IMR-90 (cell line): ENCODE data around the gene CNNM2. TPM values are rescaled to one million over a fixed set of nuclear protein-coding genes. Genes with fewer than 3 reads are reported as not detected.

Source experiments
- ATAC-seq: fragments of 200-7000 bp; cut with Tn5 transposase; 2 replicates; pipeline ENCODE4 v1.9.1; 2020; ENCODE audit warnings: low read depth, mild to moderate bottlenecking, moderate library complexity
- BruUV-seq: library from RNA; stranded (reverse); fragments of 400-500 nt; replicated peaks from 2 replicates; lab custom pipeline; 2021; lab: Mats Ljungman, UMichigan
- CTCF ChIA-PET: fragments of 300-600 bp; formaldehyde crosslinking; extraction: SDS; loops from one replicate; lab custom pipeline; 2021; ENCODE audit warnings: antibody characterized with exemption; lab: Yijun Ruan, JAX
- POLR2A ChIA-PET: fragments of 300-600 bp; sonication (Branson Sonifier 250); formaldehyde crosslinking; loops from one replicate; lab custom pipeline; 2022; ENCODE audit warnings: antibody characterized with exemption; ENCODE audit not compliant: unreplicated experiment; lab: Charles Lee
- DNase-seq: peaks from one replicate; pipeline ENCODE4 v3.0.0; 2013
- H2AFZ ChIP-seq: replicated peaks from 2 replicates; pipeline ENCODE3; 2013; ENCODE audit warnings: low read length, mild to moderate bottlenecking; ENCODE audit not compliant: poor library complexity
- H2AK5ac ChIP-seq: 2 replicates; pipeline ENCODE4 v1.6.1; 2013; ENCODE audit warnings: low read depth, low read length, inconsistent platforms
- H2AK9ac ChIP-seq: replicated peaks from 2 replicates; pipeline ENCODE3; 2013; ENCODE audit warnings: mild to moderate bottlenecking, low read depth, low read length, moderate library complexity; ENCODE audit not compliant: poor library complexity
- H2BK120ac ChIP-seq: 2 replicates; pipeline ENCODE4 v1.6.1; 2013; ENCODE audit warnings: low read depth, low read length, inconsistent platforms
- H2BK15ac ChIP-seq: 3 replicates; pipeline ENCODE4 v1.6.1; 2013; ENCODE audit warnings: low read depth, low read length, inconsistent platforms
- H2BK20ac ChIP-seq: 2 replicates; pipeline ENCODE4 v1.6.1; 2013; ENCODE audit warnings: low read depth, mild to moderate bottlenecking, inconsistent platforms, low read length, moderate library complexity
- H2BK5ac ChIP-seq: 2 replicates; pipeline ENCODE4 v1.6.1; 2013; ENCODE audit warnings: mild to moderate bottlenecking, low read depth, low read length, inconsistent platforms; ENCODE audit not compliant: poor library complexity, severe bottlenecking
- H3K14ac ChIP-seq: replicated peaks from 2 replicates; pipeline ENCODE4 v1.6.1; 2013; ENCODE audit warnings: low read depth, low read length, inconsistent platforms
- H3K18ac ChIP-seq: 2 replicates; pipeline ENCODE4 v1.6.1; 2013; ENCODE audit warnings: low read depth, low read length, control low read depth
- H3K23ac ChIP-seq: 2 replicates; pipeline ENCODE4 v1.6.1; 2013; ENCODE audit warnings: low read depth, low read length, inconsistent platforms
- H3K27ac ChIP-seq: 2 replicates; pipeline ENCODE4 v1.5.1; 2013; ENCODE audit warnings: mild to moderate bottlenecking, control low read depth, low read length; ENCODE audit not compliant: insufficient read depth
- H3K27me3 ChIP-seq: 2 replicates; pipeline ENCODE4 v1.6.1; 2013; ENCODE audit warnings: low read length; ENCODE audit not compliant: control insufficient read depth, insufficient read depth
- H3K36me3 ChIP-seq: 2 replicates; pipeline ENCODE4 v1.6.1; 2013; ENCODE audit warnings: low read length, mixed read lengths; ENCODE audit not compliant: control insufficient read depth, insufficient read depth
- H3K4ac ChIP-seq: 2 replicates; pipeline ENCODE4 v1.6.1; 2013; ENCODE audit warnings: low read depth, low read length, inconsistent platforms
- H3K4me1 ChIP-seq: 2 replicates; pipeline ENCODE4 v1.6.1; 2013; ENCODE audit warnings: low read length, mixed read lengths; ENCODE audit not compliant: control insufficient read depth, insufficient read depth
- H3K4me2 ChIP-seq: 2 replicates; pipeline ENCODE4 v1.6.1; 2013; ENCODE audit warnings: low read depth, mild to moderate bottlenecking, control low read depth, low read length, moderate library complexity
- H3K4me3 ChIP-seq: 2 replicates; pipeline ENCODE4 v1.5.1; 2013; ENCODE audit warnings: low read depth, mild to moderate bottlenecking, control low read depth, low read length, moderate library complexity; ENCODE audit not compliant: insufficient read depth
- H3K56ac ChIP-seq: 2 replicates; pipeline ENCODE4 v1.6.1; 2013; ENCODE audit warnings: low read length, inconsistent platforms; ENCODE audit not compliant: insufficient read depth; ENCODE audit errors: extremely low read depth
- H3K79me1 ChIP-seq, 2 experiments: 2 replicates each; pipeline ENCODE4 v1.6.1; 2013; ENCODE audit warnings: low read length in 2 of 2, inconsistent platforms in 1 of 2, low read depth in 1 of 2
- H3K9ac ChIP-seq: 2 replicates; pipeline ENCODE4 v1.6.1; 2013; ENCODE audit warnings: low read depth, low read length, control low read depth
- H3K9me1 ChIP-seq: 2 replicates; pipeline ENCODE4 v1.6.1; 2013; ENCODE audit warnings: low read length, inconsistent platforms; ENCODE audit not compliant: insufficient read depth
- H3K9me3 ChIP-seq: 2 replicates; pipeline ENCODE4 v1.6.1; 2013; ENCODE audit warnings: low read length; ENCODE audit not compliant: control insufficient read depth, insufficient read depth
- H4K20me1 ChIP-seq: 2 replicates; pipeline ENCODE4 v1.6.1; 2013; ENCODE audit warnings: low read length, inconsistent platforms; ENCODE audit not compliant: insufficient read depth
- H4K5ac ChIP-seq: 2 replicates; pipeline ENCODE4 v1.6.1; 2013; ENCODE audit warnings: mild to moderate bottlenecking, low read depth, low read length, control low read depth
- H4K8ac ChIP-seq, 2 experiments: 2 replicates each; pipeline ENCODE4 v1.6.1; 2013; ENCODE audit warnings: low read depth in 2 of 2, low read length in 2 of 2, control low read depth in 1 of 2, inconsistent platforms in 1 of 2
- H4K91ac ChIP-seq: 2 replicates; pipeline ENCODE4 v1.6.1; 2013; ENCODE audit warnings: low read depth, low read length, inconsistent platforms; ENCODE audit not compliant: insufficient read depth
- BHLHE40 ChIP-seq: fragments of 150-350 bp; IDR thresholded peaks from 2 replicates; pipeline ENCODE4 v1.6.1; 2016; ENCODE audit warnings: mild to moderate bottlenecking, low read depth, low read length
- CEBPB ChIP-seq: IDR thresholded peaks from 2 replicates; pipeline ENCODE4 v1.6.1; 2012; ENCODE audit warnings: low read depth, low read length, improper control_type of control experiment
- CHD1 ChIP-seq: IDR thresholded peaks from 2 replicates; pipeline ENCODE4 v1.6.1; 2012; ENCODE audit warnings: low read depth, low read length, improper control_type of control experiment
- CTCF ChIP-seq: conservative IDR thresholded peaks from 2 replicates; pipeline ENCODE4 v1.5.1; 2012; ENCODE audit warnings: mild to moderate bottlenecking, low read depth, low read length, improper control_type of control experiment
- ELK1 ChIP-seq: fragments of 150-350 bp; IDR thresholded peaks from 2 replicates; pipeline ENCODE4 v1.6.1; 2016; ENCODE audit warnings: low read depth, mild to moderate bottlenecking, low read length, moderate library complexity, borderline replicate concordance
- FOS ChIP-seq: fragments of 150-350 bp; IDR thresholded peaks from 2 replicates; pipeline ENCODE4 v1.6.1; 2016; ENCODE audit warnings: low read depth, low read length
- MAFK ChIP-seq: IDR thresholded peaks from 2 replicates; pipeline ENCODE4 v1.6.1; 2012; ENCODE audit warnings: low read depth, low read length, improper control_type of control experiment
- MAZ ChIP-seq: IDR thresholded peaks from 2 replicates; pipeline ENCODE4 v1.6.1; 2012; ENCODE audit warnings: low read depth, mild to moderate bottlenecking, low read length, improper control_type of control experiment, moderate library complexity, borderline replicate concordance
- MXI1 ChIP-seq: IDR thresholded peaks from 2 replicates; pipeline ENCODE4 v1.6.1; 2012; ENCODE audit warnings: low read depth, mild to moderate bottlenecking, low read length, moderate library complexity, borderline replicate concordance
- NFE2L2 ChIP-seq: fragments of 150-350 bp; IDR thresholded peaks from 2 replicates; pipeline ENCODE4 v1.6.1; 2016; ENCODE audit warnings: low read depth, mild to moderate bottlenecking, low read length
- POLR2A ChIP-seq: IDR thresholded peaks from 2 replicates; pipeline ENCODE4 v1.6.1; 2012; ENCODE audit warnings: mild to moderate bottlenecking, low read depth, low read length
- RAD21 ChIP-seq: IDR thresholded peaks from 2 replicates; pipeline ENCODE4 v1.6.1; 2012; ENCODE audit warnings: low read length, improper control_type of control experiment
- RCOR1 ChIP-seq: IDR thresholded peaks from 2 replicates; pipeline ENCODE4 v1.6.1; 2012; ENCODE audit warnings: mild to moderate bottlenecking, low read length, improper control_type of control experiment; ENCODE audit not compliant: insufficient replicate concordance
- RFX5 ChIP-seq: IDR thresholded peaks from 2 replicates; pipeline ENCODE4 v1.8.0; 2012; ENCODE audit warnings: low read depth, mild to moderate bottlenecking, low read length, moderate library complexity
- SMC3 ChIP-seq: fragments of 150-350 bp; IDR thresholded peaks from 2 replicates; pipeline ENCODE4 v1.6.1; 2016; ENCODE audit warnings: low read depth, mild to moderate bottlenecking, antibody characterized with exemption, low read length, moderate library complexity
- USF2 ChIP-seq: fragments of 150-350 bp; IDR thresholded peaks from 2 replicates; pipeline ENCODE4 v1.6.1; 2017; ENCODE audit warnings: mild to moderate bottlenecking, antibody characterized with exemption, low read length, low read depth
- WGBS, 2 experiments: methylation state at CpG; one replicate each; pipeline versions ENCODE4 v1.1.5 to v1.1.7; 2013; ENCODE audit warnings: missing lambda C conversion rate in 2 of 2; ENCODE audit not compliant: insufficient read length in 1 of 2; ENCODE audit errors: extremely low coverage in 2 of 2; 5-methylcytosine and 5-hydroxymethylcytosine counted together
- dilution Hi-C: fragments of 300-500 bp; cut with HindIII; formaldehyde crosslinking; loops from one replicate; pipeline ENCODE4 v1.14.3; 2018; ENCODE audit warnings: low sequenced_read_pairs; ENCODE audit not compliant: unreplicated experiment
- in situ Hi-C: fragments of 300-500 bp; cut with MboI; formaldehyde crosslinking; loops from 3 replicates; pipeline ENCODE4 v1.14.3; 2019; ENCODE audit warnings: low sequenced_read_pairs, inconsistent platforms, mixed read lengths
- intact Hi-C: fragments of 100-400 bp; cut with micrococcal nuclease; formaldehyde crosslinking; loops from 2 replicates; pipeline ENCODE4 v1.10.0; 2022
- polyA plus RNA-seq, 3 experiments: library from polyadenylated mRNA; depleted of rRNA; stranded (reverse); fragments of >200 nt; gene quantifications; 2 replicates each; pipeline ENCODE4 v1.2.3, GENCODE V29; 2012; ENCODE audit warnings: low replicate concordance in 1 of 3
- total RNA-seq: library from RNA; depleted of rRNA; stranded (reverse); fragments of >200 nt; gene quantifications from 2 replicates; pipeline ENCODE4 v1.2.3, GENCODE V29; 2012

Gene CNNM2
- total and polyA plus RNA-seq, 2 of the 4 experiments (the other 2 are of a cell fraction): 4.7 to 5.6 TPM

GRCh38 chr10:103103989-103104388 is 185.9 kb downstream of the CNNM2 start:
- ChIA-PET CTCF (interaction anchor here (1.5 to 2.5 kb wide), 2 partner anchors 141 to 173 kb away, joined by 3 to 8 read pairs; partner anchors contain the start of gene INA), POLR2A (no interaction called here)
- Histone ChIP-seq H4K91ac (no peak overlapping the region), H3K4me3 (no peak overlapping the region), H2BK20ac (no peak overlapping the region), H3K9ac (no peak overlapping the region), H3K4me2 (no peak overlapping the region), H2BK5ac (no peak overlapping the region), H3K14ac (no peak overlapping the region), H2BK15ac (no peak overlapping the region), H3K4ac (no peak overlapping the region), H4K20me1 (no peaks in the 10 kb centered on the region), H4K5ac (no peak overlapping the region), H3K23ac (no peak overlapping the region), H2AK5ac (no peak overlapping the region), H3K27ac (no peak overlapping the region), H3K27me3 (no peaks in the 10 kb centered on the region), H4K8ac (no peak overlapping the region), H3K36me3 (peaks cover 21% of the 10 kb centered on the region), H3K9me3 (no peaks in the 10 kb centered on the region), H3K9me1 (no peaks in the 10 kb centered on the region; the same call in 1 of the 2 replicates), H2AK9ac (no peak overlapping the region), H3K4me1 (no peaks in the 10 kb centered on the region), H2AFZ (no peak overlapping the region), H3K79me1 (peaks cover 3 to 27% of the 10 kb centered on the region in 2 experiments; a peak in 3 of 4 replicates), H3K56ac (no peak overlapping the region), H2BK120ac (no peak overlapping the region), H3K18ac (no peak overlapping the region)
- no peak for ATAC-seq
- intact Hi-C loops (no loop called here), in situ Hi-C loops (no loop called here), dilution Hi-C loops (no loop called here)
- no peak for DNase-seq
- BruUV-seq: no TSS peak
- WGBS, 2 experiments: no CpG with 5 or more reads among the region's 2 CpGs
- no peak for TF ChIP-seq RFX5
- no peak for TF ChIP-seq RCOR1
- no peak for TF ChIP-seq NFE2L2
- TF ChIP-seq CHD1: no peak
- no peak for TF ChIP-seq MAFK
- TF ChIP-seq RAD21: no peak
- no peak for TF ChIP-seq CTCF
- TF ChIP-seq ELK1: no peak
- TF ChIP-seq CEBPB: no peak
- no peak for TF ChIP-seq MAZ
- no peak for TF ChIP-seq MXI1
- TF ChIP-seq USF2: no peak
- TF ChIP-seq POLR2A: no peak
- TF ChIP-seq SMC3: no peak
- no peak for TF ChIP-seq FOS
- TF ChIP-seq BHLHE40: no peak
